Measurements from ENCODE around the gene PIBF1.

Gene PIBF1

GRCh38 chr13:73058432-73058735 lies 276.5 kb downstream of the PIBF1 start:
- no peak for DNase-seq (ENCODE audit: extremely low read depth in 1 of 2, low read depth in 1 of 2)

DNA sequence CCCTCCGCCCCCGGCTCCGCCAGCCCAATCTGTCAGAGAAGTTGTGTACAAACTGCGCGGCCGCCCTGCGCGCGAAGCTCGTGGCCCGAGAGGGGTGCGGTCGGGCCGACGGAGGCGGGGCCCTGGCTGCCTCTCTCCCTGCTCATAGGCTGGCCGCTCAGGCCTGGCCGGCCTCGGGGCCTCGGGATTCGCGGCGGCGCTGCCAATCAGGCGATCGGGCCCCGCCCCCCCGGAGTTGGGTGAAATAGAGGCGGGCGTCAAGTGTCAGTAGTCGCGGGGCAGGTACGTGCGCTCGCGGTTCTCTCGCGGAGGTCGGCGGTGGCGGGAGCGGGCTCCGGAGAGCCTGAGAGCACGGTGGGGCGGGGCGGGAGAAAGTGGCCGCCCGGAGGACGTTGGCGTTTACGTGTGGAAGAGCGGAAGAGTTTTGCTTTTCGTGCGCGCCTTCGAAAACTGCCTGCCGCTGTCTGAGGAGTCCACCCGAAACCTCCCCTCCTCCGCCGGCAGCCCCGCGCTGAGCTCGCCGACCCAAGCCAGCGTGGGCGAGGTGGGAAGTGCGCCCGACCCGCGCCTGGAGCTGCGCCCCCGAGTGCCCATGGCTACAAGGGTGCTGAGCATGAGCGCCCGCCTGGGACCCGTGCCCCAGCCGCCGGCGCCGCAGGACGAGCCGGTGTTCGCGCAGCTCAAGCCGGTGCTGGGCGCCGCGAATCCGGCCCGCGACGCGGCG lies 277.0 kb downstream of the PIBF1 start, which contains the start of gene KLF5:
TSS of gene KLF5 (plus strand) at position 270 of the 724 bp plus-strand sequence. CDS start at position 593, 323 bp downstream.
- DNase-seq (ENCODE audit: extremely low read depth in 1 of 2, low read depth in 1 of 2) = peak; percentile 86 to 92

- peak; percentile 2 to 3 for DNase-seq (ENCODE audit: extremely low read depth in 1 of 2, low read depth in 1 of 2)
These were observed 277.7 kb downstream of the PIBF1 start for GRCh38 chr13:73059460-73060250.

DNA sequence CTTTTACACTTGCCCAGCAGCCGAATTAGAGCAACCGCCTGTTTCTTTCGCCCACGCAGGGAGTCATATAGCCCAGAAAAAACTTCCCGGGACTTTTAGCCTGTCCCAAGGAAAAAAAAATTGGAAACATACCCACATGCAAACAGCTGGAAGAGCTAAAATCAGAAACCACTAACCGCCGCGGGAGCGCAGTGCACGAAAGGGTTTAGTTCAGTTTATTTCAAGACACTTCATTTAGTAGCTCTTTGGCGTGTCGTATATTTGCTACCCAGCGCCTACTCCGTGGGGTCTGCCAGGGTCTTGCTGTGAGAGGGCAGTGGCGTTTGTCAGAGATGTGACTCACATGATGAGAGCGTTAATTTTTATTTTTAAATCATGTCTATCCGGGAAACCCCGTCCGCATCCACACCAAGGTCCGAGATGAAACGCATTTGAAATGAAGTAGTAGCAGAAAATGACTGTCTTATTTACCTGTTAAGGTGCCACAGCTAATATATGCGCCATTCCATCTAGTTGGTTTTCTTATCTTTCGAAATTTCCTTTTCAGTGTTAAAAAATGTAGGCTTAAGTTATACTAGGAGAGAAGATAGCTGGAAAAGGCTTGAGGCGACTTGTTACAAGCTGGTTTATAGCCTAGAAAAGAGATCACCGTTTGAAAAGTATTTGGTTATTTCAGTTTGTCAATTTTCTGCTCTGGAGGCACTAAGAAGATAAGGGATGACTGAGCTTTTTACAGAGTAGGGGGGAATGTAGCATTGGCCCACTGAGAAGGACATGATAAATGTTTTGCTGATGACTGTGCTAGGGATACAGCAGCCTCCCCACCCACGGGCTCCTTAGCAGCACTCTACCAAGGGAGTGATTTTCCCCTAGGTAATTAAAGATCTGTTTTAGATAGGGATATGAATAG lies 278.6 kb downstream of the PIBF1 start:
- no peak for DNase-seq (ENCODE audit: extremely low read depth in 1 of 2, low read depth in 1 of 2)

GRCh38 chr13:73061473-73061872 lies 279.5 kb downstream of the PIBF1 start:
- DNase-seq (ENCODE audit: extremely low read depth in 1 of 2, low read depth in 1 of 2) = no peak

DNA sequence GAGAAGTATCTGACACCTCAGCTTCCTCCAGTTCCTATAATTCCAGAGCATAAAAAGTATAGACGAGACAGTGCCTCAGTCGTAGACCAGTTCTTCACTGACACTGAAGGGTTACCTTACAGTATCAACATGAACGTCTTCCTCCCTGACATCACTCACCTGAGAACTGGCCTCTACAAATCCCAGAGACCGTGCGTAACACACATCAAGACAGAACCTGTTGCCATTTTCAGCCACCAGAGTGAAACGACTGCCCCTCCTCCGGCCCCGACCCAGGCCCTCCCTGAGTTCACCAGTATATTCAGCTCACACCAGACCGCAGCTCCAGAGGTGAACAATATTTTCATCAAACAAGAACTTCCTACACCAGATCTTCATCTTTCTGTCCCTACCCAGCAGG lies 279.9 kb downstream of the PIBF1 start:
- no peak for DNase-seq (ENCODE audit: extremely low read depth in 1 of 2, low read depth in 1 of 2)

- no peak for DNase-seq (ENCODE audit: extremely low read depth in 1 of 2, low read depth in 1 of 2)
These were observed 280.5 kb downstream of the PIBF1 start for GRCh38 chr13:73062468-73062867.

- DNase-seq (ENCODE audit: extremely low read depth in 1 of 2, low read depth in 1 of 2) = no peak
These were observed 281.2 kb downstream of the PIBF1 start for GRCh38 chr13:73063166-73063565.

DNA sequence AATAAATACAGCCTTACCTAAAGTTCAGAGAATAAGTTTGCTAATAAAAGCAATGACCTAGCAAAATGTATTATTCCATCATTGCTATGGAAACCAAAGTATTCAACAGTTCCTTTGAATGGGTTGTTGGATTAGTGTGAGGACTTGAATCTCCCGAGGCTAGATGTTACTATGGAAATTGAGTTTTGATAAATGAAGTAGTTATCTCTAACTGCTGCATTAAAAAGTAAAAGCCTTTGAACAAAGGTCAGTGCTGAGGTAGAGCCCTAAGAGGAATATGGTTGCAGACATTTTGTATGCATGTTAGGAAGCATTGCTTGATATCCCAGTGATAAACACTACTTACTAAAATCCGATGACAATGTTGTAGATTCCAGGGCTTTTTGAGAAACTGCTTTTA lies 283.1 kb downstream of the PIBF1 start:
- no peak for DNase-seq (ENCODE audit: extremely low read depth in 1 of 2, low read depth in 1 of 2)

DNA sequence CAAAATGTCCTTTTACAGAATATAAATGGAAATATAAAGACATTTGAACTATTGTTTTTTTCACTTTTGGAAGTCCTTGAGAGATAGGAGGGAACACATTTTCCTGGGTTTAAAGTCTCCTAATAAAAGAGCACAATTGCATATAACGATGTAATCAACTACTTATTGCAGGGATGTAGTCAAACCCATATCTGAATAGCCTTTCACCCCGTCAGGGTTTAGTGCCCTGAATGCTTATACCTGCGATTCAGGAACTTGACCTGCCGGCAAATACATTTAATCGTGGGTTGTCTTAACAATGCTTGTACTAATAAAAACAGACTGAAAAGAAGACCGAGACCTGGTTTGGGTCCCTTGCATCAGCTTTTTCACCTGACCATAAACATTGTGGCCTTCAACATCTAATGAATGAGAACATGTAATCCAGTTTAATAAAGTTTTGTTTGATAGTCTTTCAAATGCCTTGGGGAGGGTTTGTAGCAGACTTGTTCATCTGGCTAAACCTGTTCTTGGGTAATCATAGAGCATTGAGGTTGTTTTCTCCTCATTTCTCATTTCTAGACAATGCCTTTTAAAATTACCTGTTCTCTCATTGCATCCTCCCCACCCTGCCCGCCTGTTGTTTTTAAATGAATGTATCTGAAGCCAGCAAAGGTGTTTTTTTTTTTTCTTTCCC lies 283.9 kb downstream of the PIBF1 start:
- no peak for DNase-seq (ENCODE audit: extremely low read depth in 1 of 2, low read depth in 1 of 2)

All from stimulated activated CD8-positive, alpha-beta memory T cell treated with anti-CD3 and anti-CD28 coated beads, Interleukin-7, amount 100 ng/mL, for 48 hours (primary cell).